ENCODE results near the gene CDKN2B-AS1. TPM values are rescaled to one million over a fixed set of nuclear protein-coding genes. Genes with fewer than 3 reads are reported as not detected.
A peak's percentile ranks its signal among the peaks of the same experiment; 100 is the strongest.

The CDKN2B-AS1 gene
- total RNA-seq, 1 donor from 2014 or later: 0.58 TPM

DNA sequence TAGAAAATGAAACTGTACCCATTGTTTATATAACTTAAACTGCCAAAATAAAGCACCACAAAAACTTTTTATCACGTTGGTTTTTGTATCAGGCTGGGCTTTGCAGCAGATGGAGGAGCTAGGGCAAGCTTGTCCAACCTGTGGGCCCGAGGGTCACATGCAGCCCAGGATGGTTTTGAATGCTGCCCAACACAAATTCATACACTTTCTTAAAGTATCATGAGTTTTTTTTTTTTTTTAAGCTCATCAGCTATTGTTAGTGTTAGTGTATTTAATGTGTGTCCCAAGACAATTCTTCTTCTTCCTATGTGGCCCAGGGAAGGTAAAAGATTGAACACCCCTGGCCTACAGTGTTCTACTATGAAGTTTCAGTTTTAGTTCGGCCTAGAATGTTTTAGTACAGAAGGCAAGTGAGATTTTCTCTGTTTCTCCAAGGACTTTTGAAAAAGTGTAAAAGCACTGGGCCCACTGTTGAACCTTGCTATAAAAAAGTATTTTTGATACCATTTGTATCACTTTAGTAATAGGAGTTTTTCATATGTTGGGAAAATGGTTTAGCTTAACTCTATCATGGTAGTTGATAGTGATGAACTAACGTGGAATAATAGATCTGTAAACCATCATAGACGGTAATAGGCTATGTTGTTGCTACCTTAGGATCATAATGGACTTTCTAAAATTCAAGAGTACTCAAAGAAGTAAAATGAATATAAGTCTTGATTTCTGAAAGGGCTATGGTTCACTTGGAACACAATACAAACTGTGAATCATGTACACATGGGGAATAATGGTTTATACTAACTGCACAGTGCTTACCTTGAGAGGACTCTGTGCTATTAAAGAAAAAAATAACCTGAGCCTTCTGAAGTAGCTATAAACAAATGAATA is 3.3 kb upstream of the CDKN2B-AS1 start:
- H3K4me3 Mint-ChIP-seq: peak overlapping the region; percentile 11
- TF ChIP-seq CTCF (conservative IDR thresholded peaks at IDR 0.05): no peak
- peaks cover 87% of the 10 kb centered on the region for H3K27me3 Mint-ChIP-seq
- no peak overlapping the region for H3K27ac Mint-ChIP-seq
- H3K36me3 Mint-ChIP-seq: no peaks in the 10 kb centered on the region
- H3K4me1 Mint-ChIP-seq (ENCODE audit: unreplicated experiment): no peaks in the 10 kb centered on the region
- no peaks in the 10 kb centered on the region for H3K9me3 Mint-ChIP-seq
- DNase-seq (ENCODE audit: extremely low spot score, unreplicated experiment): no peak

GRCh38 chr9:21993007-21993406 is 1.6 kb upstream of the CDKN2B-AS1 start:
- no peak for TF ChIP-seq CTCF (conservative IDR thresholded peaks at IDR 0.05)
- no peaks in the 10 kb centered on the region for H3K9me3 Mint-ChIP-seq
- no peaks in the 10 kb centered on the region for H3K4me1 Mint-ChIP-seq (ENCODE audit: unreplicated experiment)
- H3K36me3 Mint-ChIP-seq: no peaks in the 10 kb centered on the region
- peak overlapping the region; percentile 80 for H3K4me3 Mint-ChIP-seq
- peaks cover 87% of the 10 kb centered on the region for H3K27me3 Mint-ChIP-seq
- DNase-seq (ENCODE audit: extremely low spot score, unreplicated experiment): no peak
- no peak overlapping the region for H3K27ac Mint-ChIP-seq

- H3K4me1 Mint-ChIP-seq (ENCODE audit: unreplicated experiment): no peaks in the 10 kb centered on the region
- TF ChIP-seq CTCF (conservative IDR thresholded peaks at IDR 0.05): no peak
- no peaks in the 10 kb centered on the region for H3K36me3 Mint-ChIP-seq
- H3K9me3 Mint-ChIP-seq: no peaks in the 10 kb centered on the region
- peak within 1 kb of the TSS; percentile 91 for H3K27ac Mint-ChIP-seq
- no peak for DNase-seq (ENCODE audit: extremely low spot score, unreplicated experiment)
- peaks cover 87% of the 10 kb centered on the region for H3K27me3 Mint-ChIP-seq
- H3K4me3 Mint-ChIP-seq: peak within 1 kb of the TSS; percentile 95
Observed at GRCh38 chr9:21993893-21994555, 567 bp upstream of the CDKN2B-AS1 start, which contains the start of gene CDKN2A. Gene CDKN2A, minus strand, starts transcription at chr9:21994392.

DNA sequence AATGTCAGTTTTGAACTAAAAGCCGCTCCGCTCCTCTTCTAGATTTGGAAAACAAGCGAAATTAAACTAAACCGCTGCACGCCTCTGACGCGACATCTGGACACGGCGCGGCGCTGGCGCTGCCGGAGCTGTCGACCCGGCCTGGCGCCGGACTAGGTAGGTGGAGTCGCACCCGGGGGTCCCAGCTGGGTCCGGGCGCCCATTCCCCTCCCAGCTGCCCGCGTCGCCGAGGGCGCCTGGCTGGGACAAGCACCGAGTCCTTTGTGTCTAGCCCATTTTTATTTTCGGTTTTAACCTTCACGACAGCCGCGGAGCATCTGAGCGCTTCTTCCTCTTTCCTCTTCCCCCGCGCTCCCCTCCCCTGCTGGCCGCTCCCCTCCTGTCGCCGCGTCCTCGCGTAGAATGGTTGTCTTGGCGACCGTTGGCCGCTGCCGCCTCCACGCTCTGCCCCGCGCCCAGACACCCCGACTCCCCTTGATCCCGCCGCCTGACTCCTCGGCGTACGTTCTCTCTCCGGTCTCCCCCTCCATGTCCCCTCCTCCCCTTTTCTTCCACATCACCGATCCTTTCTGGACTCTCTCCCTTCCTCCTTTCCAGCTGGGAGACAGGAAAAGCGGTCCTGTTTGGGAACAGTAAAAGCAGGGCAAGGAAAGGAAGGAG is 545 bp downstream of the CDKN2B-AS1 start:
- Mint-ChIP-seq H3K9me3 (no peaks in the 10 kb centered on the region), H3K36me3 (no peaks in the 10 kb centered on the region), H3K4me3 (peak overlapping the region; percentile 95), H3K27ac (peak overlapping the region; percentile 91), H3K4me1 (ENCODE audit: unreplicated experiment) (no peaks in the 10 kb centered on the region), H3K27me3 (peaks cover 84% of the 10 kb centered on the region)
- TF ChIP-seq CTCF (conservative IDR thresholded peaks at IDR 0.05): no peak
- DNase-seq (ENCODE audit: extremely low spot score, unreplicated experiment): no peak

GRCh38 chr9:21995666-21996398 is 1.2 kb downstream of the CDKN2B-AS1 start:
- H3K27me3 Mint-ChIP-seq: peaks cover 83% of the 10 kb centered on the region
- H3K4me1 Mint-ChIP-seq (ENCODE audit: unreplicated experiment): no peaks in the 10 kb centered on the region
- no peak for DNase-seq (ENCODE audit: extremely low spot score, unreplicated experiment)
- peak; percentile 22 for TF ChIP-seq CTCF (conservative IDR thresholded peaks at IDR 0.05)
- H3K4me3 Mint-ChIP-seq: peak overlapping the region; percentile 95
- no peaks in the 10 kb centered on the region for H3K36me3 Mint-ChIP-seq
- H3K27ac Mint-ChIP-seq: peak overlapping the region; percentile 91
- H3K9me3 Mint-ChIP-seq: no peaks in the 10 kb centered on the region

All from type B pancreatic cell (in vitro differentiated cells).